OCI-M2 (cell line): ENCODE measurements around the gene IFT22.
"Not testable (repeated sequence)": the region's sequence is repeated elsewhere in the genome, so short reads cannot be mapped to it uniquely, and the experiment has no call there.

Experiments
- DNase-seq: peaks from one replicate; lab custom pipeline; 2025; ENCODE audit not compliant: unreplicated experiment; lab: John Stamatoyannopoulos, UW

IFT22 gene

DNA sequence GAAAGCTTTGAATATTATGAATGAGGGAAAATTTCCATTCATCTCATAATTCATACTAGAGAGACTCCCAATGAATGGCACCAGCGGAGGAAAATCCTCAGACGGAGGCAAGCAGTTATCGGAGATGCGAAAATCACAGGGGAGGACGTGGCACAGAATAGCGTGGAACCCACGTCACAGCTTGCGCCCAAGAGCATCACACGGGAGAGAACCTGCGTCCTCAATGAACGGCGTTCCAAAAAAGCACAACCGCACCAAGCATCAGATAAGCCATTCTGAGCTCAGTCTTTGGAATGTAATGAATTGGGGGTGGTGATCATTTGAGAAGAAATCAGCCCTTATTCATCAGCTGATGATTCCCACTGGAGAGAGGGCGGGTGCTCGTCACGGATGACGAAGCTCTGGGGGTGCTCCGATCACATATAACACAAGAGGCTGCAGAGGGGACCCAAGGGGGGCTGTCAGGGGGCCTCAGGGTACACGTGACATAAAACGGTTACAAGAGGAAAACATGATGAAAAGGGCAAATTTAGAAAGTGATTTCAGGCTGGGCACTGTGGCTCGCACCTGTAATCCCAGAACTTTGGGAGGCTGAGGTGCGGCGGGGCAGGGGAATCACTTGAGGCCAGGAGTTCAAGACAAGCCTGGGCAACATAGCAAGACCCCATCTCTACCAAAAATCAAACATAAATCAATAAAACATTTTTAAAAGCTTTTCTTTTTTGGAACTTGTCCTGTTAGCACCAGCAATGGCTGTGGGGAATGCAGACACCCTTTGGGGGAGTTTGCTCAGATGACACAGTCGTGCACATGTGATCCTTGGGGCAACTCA is 42.9 kb downstream of the IFT22 start:
- DNase-seq = no peak

DNA sequence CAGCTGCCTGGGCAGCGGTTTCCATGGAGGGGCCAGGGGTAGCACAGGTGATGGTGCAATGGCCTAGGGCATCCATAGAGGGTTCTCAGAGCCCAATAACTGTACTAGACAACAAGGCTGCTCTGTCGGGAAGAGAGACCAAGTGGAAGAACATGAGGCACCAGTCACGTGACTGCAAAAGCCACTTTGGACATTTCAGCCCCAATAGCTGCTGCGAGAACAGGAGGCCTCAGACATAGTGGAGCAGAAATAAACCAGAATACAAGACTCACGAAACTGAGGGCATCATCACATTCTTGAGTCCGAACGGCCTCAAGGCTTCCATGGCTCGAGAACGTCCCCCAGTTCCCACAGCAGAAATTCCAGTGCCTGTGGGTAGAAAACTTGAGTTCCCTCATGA is 44.5 kb downstream of the IFT22 start:
- DNase-seq = no peak

DNA sequence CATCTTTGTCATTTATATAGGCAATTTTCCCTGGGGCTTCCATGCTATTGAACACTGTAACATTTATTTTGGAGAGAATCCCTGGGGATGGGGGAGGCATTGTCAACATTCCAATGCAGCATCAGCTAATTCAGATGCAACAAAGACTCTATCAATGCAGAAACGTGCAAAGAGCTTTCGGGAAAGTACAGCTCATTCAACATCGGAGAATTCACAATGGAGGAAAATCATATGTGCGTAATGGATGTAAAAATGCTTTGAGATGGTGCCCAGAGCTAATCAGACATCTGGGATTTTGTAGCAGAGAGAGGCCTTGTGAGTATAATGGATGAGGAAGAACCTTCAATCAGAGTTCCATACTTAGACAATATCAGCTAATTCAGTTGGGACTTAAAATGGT is 48.4 kb downstream of the IFT22 start:
- no peak for DNase-seq

DNA sequence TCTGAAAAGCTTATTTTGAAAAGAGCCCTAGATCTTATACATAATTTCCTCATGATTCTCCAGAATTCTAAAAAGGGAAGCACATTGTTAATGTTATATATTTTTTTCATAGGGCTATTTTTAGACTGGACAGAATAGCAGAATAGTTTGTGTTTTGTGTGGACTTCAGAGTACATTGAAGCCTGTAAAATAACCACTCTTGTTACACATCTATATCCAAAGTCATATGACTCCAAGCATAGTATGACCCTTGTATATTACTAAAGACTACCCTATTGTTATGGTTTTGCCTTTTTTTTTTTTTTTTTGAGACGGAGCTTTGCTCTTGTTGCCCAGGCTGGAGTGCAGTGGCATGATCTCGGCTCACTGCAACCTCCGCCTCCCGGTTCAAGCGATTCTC is 50.6 kb downstream of the IFT22 start:
- no peak for DNase-seq

DNA sequence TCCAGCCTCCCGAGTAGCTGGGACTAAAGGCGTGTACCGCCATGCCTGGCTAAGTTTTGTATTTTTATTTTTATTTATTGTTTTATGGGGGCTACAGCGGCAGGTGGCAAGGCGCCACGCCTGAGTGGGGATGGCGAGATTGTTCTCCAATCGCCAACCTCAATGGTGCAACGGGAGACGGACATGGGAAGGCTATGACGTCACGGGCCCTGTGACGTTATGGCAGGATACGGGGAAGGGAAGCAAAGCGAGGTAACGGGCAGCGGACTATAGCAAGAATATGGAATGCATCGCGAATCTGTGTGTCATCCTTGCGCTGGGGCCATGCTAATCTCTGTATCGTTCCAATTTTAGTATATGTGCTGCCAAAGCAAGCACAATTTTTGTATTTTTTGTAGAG is 51.9 kb downstream of the IFT22 start:
- no peak for DNase-seq

DNA sequence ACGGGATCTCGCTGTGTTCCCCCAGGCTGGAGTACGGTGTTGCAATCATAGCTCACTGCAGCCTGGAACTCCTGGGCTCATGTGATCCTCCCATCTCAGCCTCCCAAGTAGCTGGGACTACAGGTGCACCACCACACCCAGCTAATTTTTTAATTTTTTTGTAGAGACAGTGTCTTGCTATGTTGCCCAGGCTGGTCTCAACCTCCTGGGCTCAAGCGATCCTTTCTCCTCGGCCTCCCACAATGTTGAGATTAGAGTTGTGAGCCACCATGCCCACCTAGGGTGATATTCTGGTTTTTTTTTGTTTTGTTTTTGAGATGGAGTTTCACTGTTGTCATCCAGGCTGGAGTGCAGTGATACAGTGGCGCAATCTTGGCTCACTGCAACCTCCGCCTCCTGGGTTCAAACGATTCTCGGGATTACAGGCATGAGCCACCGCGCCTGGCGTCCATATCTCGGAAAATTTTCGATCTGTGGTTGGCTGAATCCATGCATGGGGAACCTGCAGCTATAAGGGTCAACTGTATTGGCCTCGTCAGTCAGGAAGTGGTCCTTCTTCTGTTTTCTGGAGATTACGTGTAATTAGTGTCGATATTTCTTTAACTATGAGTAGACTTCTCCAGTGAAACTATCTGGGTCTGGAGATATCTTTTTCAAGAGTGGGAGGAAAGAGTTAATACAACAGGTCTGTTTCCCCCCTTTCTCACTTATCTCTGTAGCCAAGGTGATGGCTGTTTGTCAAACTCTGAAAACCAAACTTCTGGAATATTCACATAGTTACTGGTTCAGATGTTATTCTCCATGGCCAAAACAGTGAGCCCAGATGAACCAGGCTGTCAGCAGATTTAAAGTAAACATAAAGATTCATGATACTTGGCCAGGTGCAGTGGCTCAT is 55.7 kb downstream of the IFT22 start:
- DNase-seq = peak; percentile 56

DNA sequence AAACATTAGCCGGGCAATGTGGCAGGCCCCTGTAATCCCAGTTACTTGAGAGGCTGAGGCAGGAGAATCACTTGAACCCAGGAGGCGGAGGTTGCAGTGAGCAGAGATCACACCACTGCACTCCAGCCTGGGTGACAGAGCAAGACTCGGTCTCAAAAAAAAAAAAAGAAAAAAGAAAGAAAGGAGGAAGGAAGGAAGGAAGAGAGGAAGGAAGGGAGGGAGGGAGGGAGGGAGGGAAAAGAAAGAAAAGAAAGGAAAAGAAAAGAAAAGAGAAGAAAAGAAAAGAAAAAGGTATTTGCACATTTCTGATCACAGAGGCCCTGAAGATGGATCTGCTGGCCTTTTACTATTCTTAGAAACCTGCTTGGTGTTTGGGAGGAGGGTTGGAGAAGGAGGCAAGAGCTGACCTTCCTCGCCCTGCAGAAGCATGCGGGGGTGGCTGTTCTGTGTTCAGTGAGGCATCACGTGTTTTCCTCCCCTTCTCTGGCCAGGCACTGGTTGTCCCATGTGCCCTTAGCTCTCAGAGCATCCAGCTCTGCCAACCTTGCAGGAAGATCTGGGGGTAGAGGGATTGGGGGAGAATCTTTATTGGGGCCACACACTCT is 57.4 kb downstream of the IFT22 start:
- DNase-seq = not testable (repeated sequence)
